Measurements from ENCODE around the gene MFNG.
"Not testable (repeated sequence)": the region's sequence is repeated elsewhere in the genome, so short reads cannot be mapped to it uniquely, and the experiment has no call there.

The MFNG gene

GRCh38 chr22:37471727-37472417 is 14.3 kb downstream of the MFNG start:
- Histone ChIP-seq H3K27ac (ENCODE audit: low read length) (no peak overlapping the region), H3K9ac (ENCODE audit: low read length in 2 of 2) (no peak overlapping the region), H3K4me1 (ENCODE audit: control insufficient read depth, insufficient read depth, low read length) (no peaks in the 10 kb centered on the region), H3K4me3 (ENCODE audit: low read length in 2 of 2) (no peak overlapping the region), H3K9me3 (ENCODE audit: control insufficient read depth in 2 of 2, low read length in 2 of 2) (no peaks in the 10 kb centered on the region), H3K27me3 (ENCODE audit: control insufficient read depth in 1 of 2, insufficient read depth in 2 of 2, low read length in 2 of 2) (peaks cover 11 to 31% of the 10 kb centered on the region in 2 donors), H3K36me3 (ENCODE audit: control insufficient read depth in 2 of 2, insufficient read depth in 2 of 2, low read length in 2 of 2) (no peaks in the 10 kb centered on the region)

GRCh38 chr22:37470087-37470445 is 16.1 kb downstream of the MFNG start:
- Histone ChIP-seq H3K4me3 (ENCODE audit: low read length in 2 of 2) (no peak overlapping the region), H3K27ac (ENCODE audit: low read length) (no peak overlapping the region), H3K36me3 (ENCODE audit: control insufficient read depth in 2 of 2, insufficient read depth in 2 of 2, low read length in 2 of 2) (no peaks in the 10 kb centered on the region), H3K27me3 (ENCODE audit: control insufficient read depth in 1 of 2, insufficient read depth in 2 of 2, low read length in 2 of 2) (peaks cover 13 to 28% of the 10 kb centered on the region in 2 donors), H3K9ac (ENCODE audit: low read length in 2 of 2) (no peak overlapping the region), H3K9me3 (ENCODE audit: control insufficient read depth in 2 of 2, low read length in 2 of 2) (no peaks in the 10 kb centered on the region), H3K4me1 (ENCODE audit: control insufficient read depth, insufficient read depth, low read length) (no peaks in the 10 kb centered on the region)

DNA sequence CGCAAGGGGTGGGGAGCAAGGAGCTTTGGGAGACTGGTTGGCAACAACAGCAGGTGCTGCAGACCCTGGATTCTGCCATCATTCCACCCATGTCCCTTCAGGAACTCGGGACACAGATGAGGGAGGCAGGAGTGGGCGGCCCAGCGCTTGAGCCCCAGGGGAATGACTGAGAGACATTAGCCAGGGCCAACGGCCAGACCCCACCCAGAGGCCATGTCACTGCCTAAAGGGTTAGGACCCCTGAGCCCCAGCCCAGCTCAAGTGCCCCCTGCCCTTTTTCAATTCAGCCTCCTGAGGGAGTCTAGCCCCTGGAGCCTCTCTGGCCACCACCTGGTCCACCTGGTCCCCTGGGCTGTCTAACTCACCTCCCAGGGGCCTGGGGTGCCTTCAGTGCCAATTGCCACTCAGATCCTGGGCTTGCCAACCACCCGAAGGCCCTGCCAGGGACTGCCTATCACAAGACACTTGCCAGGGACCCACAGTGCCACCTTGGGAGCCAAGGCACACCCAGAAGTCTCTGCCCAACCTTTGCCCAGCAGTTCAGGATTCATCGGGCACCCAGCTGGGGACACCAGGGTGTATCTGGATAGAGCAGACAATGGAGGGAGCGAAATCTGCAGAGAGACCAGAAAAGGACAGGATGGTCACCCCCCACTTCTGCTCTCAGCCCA is 16.6 kb downstream of the MFNG start:
- H3K4me3 ChIP-seq (ENCODE audit: low read length in 2 of 2), result no peak overlapping the region
- H3K9ac ChIP-seq (ENCODE audit: low read length in 2 of 2), result no peak overlapping the region
- H3K27ac ChIP-seq (ENCODE audit: low read length), result no peak overlapping the region
- no peaks in the 10 kb centered on the region for H3K36me3 ChIP-seq (ENCODE audit: control insufficient read depth in 2 of 2, insufficient read depth in 2 of 2, low read length in 2 of 2)
- H3K4me1 ChIP-seq (ENCODE audit: control insufficient read depth, insufficient read depth, low read length), result no peaks in the 10 kb centered on the region
- H3K9me3 ChIP-seq (ENCODE audit: control insufficient read depth in 2 of 2, low read length in 2 of 2), result no peaks in the 10 kb centered on the region
- H3K27me3 ChIP-seq (ENCODE audit: control insufficient read depth in 1 of 2, insufficient read depth in 2 of 2, low read length in 2 of 2), result peaks cover 13 to 28% of the 10 kb centered on the region in 2 donors

DNA sequence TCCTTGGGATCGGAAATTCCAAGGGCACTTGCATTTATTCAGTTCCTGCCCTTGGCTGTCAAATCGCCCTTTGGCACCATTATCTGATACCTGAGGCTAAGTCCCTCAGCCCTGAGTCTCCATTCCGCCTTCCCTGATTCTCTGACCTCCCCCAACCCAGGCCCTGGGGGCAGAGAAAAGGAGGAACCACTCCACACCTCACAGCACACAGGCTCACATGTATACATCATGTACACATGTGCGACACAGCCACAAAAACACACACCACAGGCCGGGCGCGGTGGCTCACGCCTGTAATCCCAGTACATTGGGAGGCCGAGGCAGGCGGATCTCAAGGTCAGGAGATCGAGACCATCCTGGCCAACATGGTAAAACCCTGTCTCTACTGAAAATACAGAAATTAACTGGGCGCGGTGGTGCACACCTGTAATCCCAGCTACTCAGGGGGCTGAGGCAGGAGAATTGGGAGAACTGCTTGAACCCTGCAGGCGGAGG is 17.9 kb downstream of the MFNG start:
- not testable (repeated sequence) for H3K4me1 ChIP-seq (ENCODE audit: control insufficient read depth, insufficient read depth, low read length); H3K9me3 ChIP-seq (ENCODE audit: control insufficient read depth in 2 of 2, low read length in 2 of 2)
- peaks cover 16 to 25% of the 10 kb centered on the region in 2 donors for H3K27me3 ChIP-seq (ENCODE audit: control insufficient read depth in 1 of 2, insufficient read depth in 2 of 2, low read length in 2 of 2)

DNA sequence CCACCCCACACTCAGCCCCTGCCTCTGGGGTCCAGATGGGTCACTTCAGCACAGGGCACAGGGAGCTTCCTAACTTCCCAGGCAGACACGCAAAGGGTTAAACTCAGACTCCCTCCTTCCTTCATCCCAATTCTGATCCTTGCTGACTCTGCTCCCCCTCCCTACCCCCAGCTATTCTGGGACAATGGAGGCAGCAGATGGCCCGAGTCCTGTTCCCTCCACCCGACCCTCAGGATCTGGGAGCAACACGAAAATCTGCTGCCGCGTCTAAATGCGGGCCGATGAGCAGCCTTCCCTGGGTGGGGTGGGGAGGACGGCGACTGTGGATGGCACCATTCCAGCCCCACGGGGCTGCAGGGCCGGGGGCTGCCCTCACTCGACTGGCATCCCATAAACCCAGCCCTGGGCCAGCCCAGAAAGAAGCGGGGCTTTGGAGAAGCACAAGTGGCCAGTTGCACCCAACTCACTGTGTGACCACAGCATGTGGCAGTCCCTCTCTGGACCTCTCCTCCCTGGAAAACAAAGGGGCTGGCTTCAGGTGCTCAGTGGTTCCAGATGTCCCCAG is 18.7 kb downstream of the MFNG start:
- no peak overlapping the region for H3K4me3 ChIP-seq (ENCODE audit: low read length in 2 of 2)
- no peaks in the 10 kb centered on the region for H3K4me1 ChIP-seq (ENCODE audit: control insufficient read depth, insufficient read depth, low read length)
- no peak overlapping the region for H3K9ac ChIP-seq (ENCODE audit: low read length in 2 of 2)
- H3K27ac ChIP-seq (ENCODE audit: low read length), result no peak overlapping the region
- H3K27me3 ChIP-seq (ENCODE audit: control insufficient read depth in 1 of 2, insufficient read depth in 2 of 2, low read length in 2 of 2), result peaks cover 13 to 22% of the 10 kb centered on the region in 2 donors
- H3K9me3 ChIP-seq (ENCODE audit: control insufficient read depth in 2 of 2, low read length in 2 of 2), result no peaks in the 10 kb centered on the region
- H3K36me3 ChIP-seq (ENCODE audit: control insufficient read depth in 2 of 2, insufficient read depth in 2 of 2, low read length in 2 of 2), result no peaks in the 10 kb centered on the region

More for the DNA sequence above, 17.9 kb downstream of the MFNG start:
- H3K9ac ChIP-seq (ENCODE audit: low read length in 2 of 2); H3K36me3 ChIP-seq (ENCODE audit: control insufficient read depth in 2 of 2, insufficient read depth in 2 of 2, low read length in 2 of 2); H3K27ac ChIP-seq (ENCODE audit: low read length); H3K4me3 ChIP-seq (ENCODE audit: low read length in 2 of 2): not testable (repeated sequence)

- H3K27me3 ChIP-seq (ENCODE audit: control insufficient read depth in 1 of 2, insufficient read depth in 2 of 2, low read length in 2 of 2), result peaks cover 10 to 15% of the 10 kb centered on the region in 2 donors
- no peak overlapping the region for H3K4me3 ChIP-seq (ENCODE audit: low read length in 2 of 2)
- H3K27ac ChIP-seq (ENCODE audit: low read length), result no peak overlapping the region
- no peaks in the 10 kb centered on the region for H3K4me1 ChIP-seq (ENCODE audit: control insufficient read depth, insufficient read depth, low read length)
- no peaks in the 10 kb centered on the region for H3K9me3 ChIP-seq (ENCODE audit: control insufficient read depth in 2 of 2, low read length in 2 of 2)
- no peak overlapping the region for H3K9ac ChIP-seq (ENCODE audit: low read length in 2 of 2)
- no peaks in the 10 kb centered on the region for H3K36me3 ChIP-seq (ENCODE audit: control insufficient read depth in 2 of 2, insufficient read depth in 2 of 2, low read length in 2 of 2)
Measured at GRCh38 chr22:37464181-37464580, 22.0 kb downstream of the MFNG start.

DNA sequence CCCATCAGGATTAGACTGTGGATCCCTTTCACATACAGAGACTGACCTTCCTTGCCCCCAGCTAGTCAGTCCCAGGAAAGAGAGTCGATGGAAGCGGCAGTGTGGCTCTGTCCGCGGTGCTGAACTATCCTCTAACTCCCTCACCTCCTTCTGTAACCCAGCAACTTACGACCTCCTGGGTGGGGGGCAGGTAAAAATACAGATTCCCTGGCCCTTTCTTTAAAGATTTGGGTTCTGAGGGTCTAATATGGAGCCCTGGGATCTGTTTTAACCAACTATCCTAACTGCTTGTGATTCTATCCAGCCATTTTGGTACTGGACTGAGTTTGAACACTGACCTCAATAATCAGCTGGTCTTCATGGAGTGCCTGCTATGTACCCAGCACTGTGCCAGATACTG is 23.2 kb downstream of the MFNG start:
- Histone ChIP-seq H3K4me1 (ENCODE audit: control insufficient read depth, insufficient read depth, low read length) (no peaks in the 10 kb centered on the region), H3K9ac (ENCODE audit: low read length in 2 of 2) (no peak overlapping the region), H3K36me3 (ENCODE audit: control insufficient read depth in 2 of 2, insufficient read depth in 2 of 2, low read length in 2 of 2) (no peaks in the 10 kb centered on the region), H3K27ac (ENCODE audit: low read length) (no peak overlapping the region), H3K4me3 (ENCODE audit: low read length in 2 of 2) (no peak overlapping the region), H3K27me3 (ENCODE audit: control insufficient read depth in 1 of 2, insufficient read depth in 2 of 2, low read length in 2 of 2) (peaks cover 10 to 15% of the 10 kb centered on the region in 2 donors), H3K9me3 (ENCODE audit: control insufficient read depth in 2 of 2, low read length in 2 of 2) (no peaks in the 10 kb centered on the region)

DNA sequence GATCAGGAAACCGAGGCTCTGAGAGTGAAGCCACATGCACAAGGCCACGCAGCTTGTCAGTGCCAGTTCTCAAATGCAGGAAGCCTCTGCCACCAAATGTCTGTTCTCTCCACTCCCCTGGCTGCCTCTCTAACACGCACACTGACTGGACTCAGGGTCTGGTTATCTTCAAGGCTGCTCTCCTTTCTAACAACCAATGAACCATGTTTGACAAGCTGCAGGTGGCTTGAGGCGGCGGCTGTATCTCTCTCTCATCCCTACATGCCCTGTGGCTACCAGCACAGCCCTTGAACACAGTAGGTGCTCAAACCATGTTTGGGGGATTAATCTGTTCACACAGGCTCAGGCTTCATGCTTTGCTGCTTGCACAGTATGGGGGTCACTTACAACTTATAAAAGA is 23.7 kb downstream of the MFNG start:
- Histone ChIP-seq H3K27ac (ENCODE audit: low read length) (no peak overlapping the region), H3K4me3 (ENCODE audit: low read length in 2 of 2) (no peak overlapping the region), H3K36me3 (ENCODE audit: control insufficient read depth in 2 of 2, insufficient read depth in 2 of 2, low read length in 2 of 2) (no peaks in the 10 kb centered on the region), H3K9ac (ENCODE audit: low read length in 2 of 2) (no peak overlapping the region), H3K9me3 (ENCODE audit: control insufficient read depth in 2 of 2, low read length in 2 of 2) (no peaks in the 10 kb centered on the region), H3K27me3 (ENCODE audit: control insufficient read depth in 1 of 2, insufficient read depth in 2 of 2, low read length in 2 of 2) (peaks cover 14 to 16% of the 10 kb centered on the region in 2 donors), H3K4me1 (ENCODE audit: control insufficient read depth, insufficient read depth, low read length) (no peaks in the 10 kb centered on the region)

GRCh38 chr22:37461961-37462360 is 24.2 kb downstream of the MFNG start:
- peaks cover 16 to 18% of the 10 kb centered on the region in 2 donors for H3K27me3 ChIP-seq (ENCODE audit: control insufficient read depth in 1 of 2, insufficient read depth in 2 of 2, low read length in 2 of 2)

DNA sequence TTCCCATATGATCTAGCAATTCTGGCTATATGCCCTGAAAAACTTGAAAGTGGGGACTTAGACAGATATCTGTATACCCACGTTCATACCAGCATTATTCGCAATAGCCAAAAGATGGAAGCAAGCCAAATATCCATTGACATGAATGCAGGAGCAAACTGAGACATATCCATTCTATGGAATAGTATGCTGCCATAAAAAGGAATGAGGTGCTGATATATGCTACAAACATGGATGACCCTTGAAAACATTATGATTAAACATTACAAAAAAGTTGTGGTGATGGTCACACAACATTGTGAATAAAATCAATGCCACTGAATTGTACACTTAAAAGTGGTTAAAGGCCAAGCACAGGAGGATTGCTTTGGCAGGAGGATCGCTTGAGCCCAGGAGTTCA is 25.5 kb downstream of the MFNG start:
- Histone ChIP-seq H3K36me3 (ENCODE audit: control insufficient read depth in 2 of 2, insufficient read depth in 2 of 2, low read length in 2 of 2) (no peaks in the 10 kb centered on the region), H3K4me1 (ENCODE audit: control insufficient read depth, insufficient read depth, low read length) (no peaks in the 10 kb centered on the region), H3K27ac (ENCODE audit: low read length) (no peak overlapping the region), H3K9me3 (ENCODE audit: control insufficient read depth in 2 of 2, low read length in 2 of 2) (no peaks in the 10 kb centered on the region), H3K27me3 (ENCODE audit: control insufficient read depth in 1 of 2, insufficient read depth in 2 of 2, low read length in 2 of 2) (peaks cover 22 to 28% of the 10 kb centered on the region in 2 donors), H3K4me3 (ENCODE audit: low read length in 2 of 2) (no peak overlapping the region), H3K9ac (ENCODE audit: low read length in 2 of 2) (no peak overlapping the region)

More at GRCh38 chr22:37461961-37462360, 24.2 kb downstream of the MFNG start:
- no peak overlapping the region for H3K27ac ChIP-seq (ENCODE audit: low read length)
- no peaks in the 10 kb centered on the region for H3K4me1 ChIP-seq (ENCODE audit: control insufficient read depth, insufficient read depth, low read length)
- no peak overlapping the region for H3K4me3 ChIP-seq (ENCODE audit: low read length in 2 of 2)
- H3K9ac ChIP-seq (ENCODE audit: low read length in 2 of 2), result no peak overlapping the region
- no peaks in the 10 kb centered on the region for H3K36me3 ChIP-seq (ENCODE audit: control insufficient read depth in 2 of 2, insufficient read depth in 2 of 2, low read length in 2 of 2)
- H3K9me3 ChIP-seq (ENCODE audit: control insufficient read depth in 2 of 2, low read length in 2 of 2), result no peaks in the 10 kb centered on the region

DNA sequence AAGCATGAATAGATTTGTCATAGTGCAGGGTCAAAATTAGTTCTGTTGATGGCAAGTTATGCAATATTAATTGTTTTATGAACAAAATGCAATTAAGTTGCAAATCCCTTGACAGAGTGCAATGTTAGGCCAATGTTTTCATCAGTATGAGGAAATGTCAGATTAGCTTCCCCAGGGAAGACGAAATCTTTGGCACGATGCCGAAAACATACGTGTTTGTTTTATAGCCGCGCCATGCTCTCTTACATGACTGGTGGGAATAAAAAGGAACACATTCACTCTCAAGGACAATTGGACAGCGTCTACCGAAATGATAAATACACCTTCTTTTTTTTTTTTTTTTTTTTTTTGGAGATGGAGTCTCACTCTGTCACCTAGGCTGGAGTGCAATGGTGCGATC is 27.0 kb downstream of the MFNG start:
- Histone ChIP-seq H3K4me1 (ENCODE audit: control insufficient read depth, insufficient read depth, low read length) (no peaks in the 10 kb centered on the region), H3K36me3 (ENCODE audit: control insufficient read depth in 2 of 2, insufficient read depth in 2 of 2, low read length in 2 of 2) (no peaks in the 10 kb centered on the region), H3K27me3 (ENCODE audit: control insufficient read depth in 1 of 2, insufficient read depth in 2 of 2, low read length in 2 of 2) (peaks cover 24 to 36% of the 10 kb centered on the region in 2 donors), H3K9ac (ENCODE audit: low read length in 2 of 2) (no peak overlapping the region), H3K4me3 (ENCODE audit: low read length in 2 of 2) (no peak overlapping the region), H3K27ac (ENCODE audit: low read length) (no peak overlapping the region), H3K9me3 (ENCODE audit: control insufficient read depth in 2 of 2, low read length in 2 of 2) (no peaks in the 10 kb centered on the region)
